ENCODE measurements around the gene POP7. TPM values are rescaled to one million over a fixed set of nuclear protein-coding genes. Genes with fewer than 3 reads are reported as not detected.
"Not testable (repeated sequence)": the region's sequence is repeated elsewhere in the genome, so short reads cannot be mapped to it uniquely, and the experiment has no call there.

POP7 gene
- total RNA-seq, 4 donors from 2014 or later, result 23.9 to 38.1 (median 29.7) TPM

DNA sequence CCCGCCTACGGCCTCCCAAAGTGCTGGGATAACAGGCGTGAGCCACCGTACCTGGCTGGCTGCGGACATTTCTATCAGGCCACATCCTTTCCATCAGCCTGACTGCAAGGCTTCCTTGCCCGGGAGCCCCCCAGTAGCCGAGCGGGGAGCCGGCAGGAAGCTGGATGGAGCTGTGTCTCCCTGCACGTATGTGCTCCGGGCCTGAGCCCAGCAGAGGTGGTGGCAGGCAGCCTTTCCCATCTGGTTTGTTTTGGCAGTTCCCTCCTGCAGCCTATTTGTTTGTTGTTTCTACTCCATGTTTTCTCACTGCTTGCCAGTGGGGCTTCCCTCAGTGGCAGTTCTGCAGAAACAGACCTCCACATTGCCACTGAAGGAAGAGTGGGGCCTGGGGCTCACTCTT is 5.4 kb downstream of the POP7 start:
- Histone ChIP-seq H3K4me3 (no peak overlapping the region), H3K4me1 (peaks cover 0 to 14% (median 3%) of the 10 kb centered on the region in 4 donors), H3K27ac (no peak overlapping the region), H3K36me3 (peaks cover 0 to 5% (median 0%) of the 10 kb centered on the region in 3 donors), H3K27me3 (no peaks in the 10 kb centered on the region), H3K9me3 (no peaks in the 10 kb centered on the region)
- no peak for DNase-seq
- TF ChIP-seq POLR2A (IDR thresholded peaks at IDR 0.05), result no peak
- TF ChIP-seq, protein P1, sequence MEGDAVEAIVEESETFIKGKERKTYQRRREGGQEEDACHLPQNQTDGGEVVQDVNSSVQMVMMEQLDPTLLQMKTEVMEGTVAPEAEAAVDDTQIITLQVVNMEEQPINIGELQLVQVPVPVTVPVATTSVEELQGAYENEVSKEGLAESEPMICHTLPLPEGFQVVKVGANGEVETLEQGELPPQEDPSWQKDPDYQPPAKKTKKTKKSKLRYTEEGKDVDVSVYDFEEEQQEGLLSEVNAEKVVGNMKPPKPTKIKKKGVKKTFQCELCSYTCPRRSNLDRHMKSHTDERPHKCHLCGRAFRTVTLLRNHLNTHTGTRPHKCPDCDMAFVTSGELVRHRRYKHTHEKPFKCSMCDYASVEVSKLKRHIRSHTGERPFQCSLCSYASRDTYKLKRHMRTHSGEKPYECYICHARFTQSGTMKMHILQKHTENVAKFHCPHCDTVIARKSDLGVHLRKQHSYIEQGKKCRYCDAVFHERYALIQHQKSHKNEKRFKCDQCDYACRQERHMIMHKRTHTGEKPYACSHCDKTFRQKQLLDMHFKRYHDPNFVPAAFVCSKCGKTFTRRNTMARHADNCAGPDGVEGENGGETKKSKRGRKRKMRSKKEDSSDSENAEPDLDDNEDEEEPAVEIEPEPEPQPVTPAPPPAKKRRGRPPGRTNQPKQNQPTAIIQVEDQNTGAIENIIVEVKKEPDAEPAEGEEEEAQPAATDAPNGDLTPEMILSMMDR (IDR thresholded peaks at IDR 0.05), result no peak

GRCh38 chr7:100714725-100715124 is 8.8 kb downstream of the POP7 start:
- no peaks in the 10 kb centered on the region for H3K27me3 ChIP-seq
- no peak overlapping the region for H3K4me3 ChIP-seq
- no peak overlapping the region for H3K27ac ChIP-seq
- H3K4me1 ChIP-seq, result no peaks in the 10 kb centered on the region
- H3K36me3 ChIP-seq, result no peaks in the 10 kb centered on the region
- no peaks in the 10 kb centered on the region for H3K9me3 ChIP-seq
- TF ChIP-seq, protein P1 (IDR thresholded peaks at IDR 0.05), result no peak
- no peak for TF ChIP-seq POLR2A (IDR thresholded peaks at IDR 0.05)
- DNase-seq, result no peak

GRCh38 chr7:100717073-100717472 is 11.2 kb downstream of the POP7 start:
- H3K27ac ChIP-seq, H3K4me3 ChIP-seq, DNase-seq, H3K9me3 ChIP-seq, H3K36me3 ChIP-seq: not testable (repeated sequence)
- Histone ChIP-seq H3K27me3 (peaks cover 0 to 16% of the 10 kb centered on the region in 2 donors), H3K4me1 (peaks cover 0 to 12% (median 0%) of the 10 kb centered on the region in 4 donors)

- Histone ChIP-seq H3K4me3 (no peak overlapping the region), H3K9me3 (no peaks in the 10 kb centered on the region), H3K27me3 (peaks cover 0 to 16% of the 10 kb centered on the region in 2 donors), H3K36me3 (no peaks in the 10 kb centered on the region), H3K4me1 (peaks cover 0 to 12% (median 0%) of the 10 kb centered on the region in 4 donors), H3K27ac (no peak overlapping the region)
- TF ChIP-seq POLR2A (IDR thresholded peaks at IDR 0.05), result no peak
- TF ChIP-seq, protein P1 (IDR thresholded peaks at IDR 0.05), result peak in 1 of 6 experiments; percentile 8
- no peak for DNase-seq
Observed at GRCh38 chr7:100719523-100720278, 13.8 kb downstream of the POP7 start.

- peaks cover 0 to 16% (median 0%) of the 10 kb centered on the region in 4 donors for H3K4me1 ChIP-seq
- TF ChIP-seq, protein P1 (IDR thresholded peaks at IDR 0.05), result no peak
- no peak for TF ChIP-seq POLR2A (IDR thresholded peaks at IDR 0.05)
- no peaks in the 10 kb centered on the region for H3K36me3 ChIP-seq
- H3K27me3 ChIP-seq, result peaks cover 0 to 16% of the 10 kb centered on the region in 2 donors
- no peak for DNase-seq
- H3K9me3 ChIP-seq, result no peaks in the 10 kb centered on the region
- H3K4me3 ChIP-seq, result peak within 1 kb of the TSS in 3 of 4 donors; percentile 6 to 19 (median 17)
- H3K27ac ChIP-seq, result no peak within 1 kb of the TSS
Observed at GRCh38 chr7:100720279-100720670, 14.4 kb downstream of the POP7 start, which contains the start of gene EPO. Gene EPO, plus strand, starts transcription at chr7:100720468. Its CDS starts 513 bp downstream, at chr7:100720981.

Data from Peyer's patch (tissue), 4 donors.